ENCODE data around the gene GJA4.
"Not testable (repeated sequence)": the region's sequence is repeated elsewhere in the genome, so short reads cannot be mapped to it uniquely, and the experiment has no call there.

GJA4 gene

DNA sequence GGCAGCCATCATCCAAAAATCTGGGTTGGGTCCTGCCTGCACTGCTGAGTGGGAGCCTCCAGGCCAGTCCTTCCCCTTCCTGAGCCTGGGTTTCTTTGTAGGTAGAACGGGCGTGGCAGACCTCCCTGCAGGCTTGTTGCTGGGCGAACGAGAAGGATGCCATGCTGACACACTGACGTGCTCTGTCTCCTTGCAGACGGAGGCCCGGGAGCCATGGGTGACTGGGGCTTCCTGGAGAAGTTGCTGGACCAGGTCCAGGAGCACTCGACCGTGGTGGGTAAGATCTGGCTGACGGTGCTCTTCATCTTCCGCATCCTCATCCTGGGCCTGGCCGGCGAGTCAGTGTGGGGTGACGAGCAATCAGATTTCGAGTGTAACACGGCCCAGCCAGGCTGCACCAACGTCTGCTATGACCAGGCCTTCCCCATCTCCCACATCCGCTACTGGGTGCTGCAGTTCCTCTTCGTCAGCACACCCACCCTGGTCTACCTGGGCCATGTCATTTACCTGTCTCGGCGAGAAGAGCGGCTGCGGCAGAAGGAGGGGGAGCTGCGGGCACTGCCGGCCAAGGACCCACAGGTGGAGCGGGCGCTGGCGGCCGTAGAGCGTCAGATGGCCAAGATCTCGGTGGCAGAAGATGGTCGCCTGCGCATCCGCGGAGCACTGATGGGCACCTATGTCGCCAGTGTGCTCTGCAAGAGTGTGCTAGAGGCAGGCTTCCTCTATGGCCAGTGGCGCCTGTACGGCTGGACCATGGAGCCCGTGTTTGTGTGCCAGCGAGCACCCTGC is 1.4 kb downstream of the GJA4 start:
- DNase-seq, result no peak

DNA sequence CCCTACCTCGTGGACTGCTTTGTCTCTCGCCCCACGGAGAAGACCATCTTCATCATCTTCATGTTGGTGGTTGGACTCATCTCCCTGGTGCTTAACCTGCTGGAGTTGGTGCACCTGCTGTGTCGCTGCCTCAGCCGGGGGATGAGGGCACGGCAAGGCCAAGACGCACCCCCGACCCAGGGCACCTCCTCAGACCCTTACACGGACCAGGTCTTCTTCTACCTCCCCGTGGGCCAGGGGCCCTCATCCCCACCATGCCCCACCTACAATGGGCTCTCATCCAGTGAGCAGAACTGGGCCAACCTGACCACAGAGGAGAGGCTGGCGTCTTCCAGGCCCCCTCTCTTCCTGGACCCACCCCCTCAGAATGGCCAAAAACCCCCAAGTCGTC is 2.0 kb downstream of the GJA4 start:
- no peak for DNase-seq

DNA sequence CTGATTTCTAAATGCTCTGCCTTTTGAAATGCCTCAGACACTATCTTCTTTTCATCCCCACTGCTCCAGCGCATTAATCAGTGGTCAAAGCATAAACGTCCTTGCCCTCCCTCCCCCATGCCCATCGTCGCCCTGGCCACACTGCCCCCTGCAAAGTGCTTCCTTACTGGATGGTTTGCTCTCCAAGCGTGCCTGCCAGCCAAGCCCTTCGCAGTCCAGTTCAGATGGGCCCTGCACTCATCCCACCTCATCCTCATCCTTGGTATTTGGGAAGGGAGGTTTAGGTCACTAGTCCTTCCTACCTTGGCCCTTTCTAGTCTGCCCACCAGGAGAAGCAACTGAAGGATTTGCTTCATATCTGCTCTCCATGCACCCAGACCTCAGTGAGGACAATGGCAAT is 3.1 kb downstream of the GJA4 start:
- no peak for DNase-seq

DNA sequence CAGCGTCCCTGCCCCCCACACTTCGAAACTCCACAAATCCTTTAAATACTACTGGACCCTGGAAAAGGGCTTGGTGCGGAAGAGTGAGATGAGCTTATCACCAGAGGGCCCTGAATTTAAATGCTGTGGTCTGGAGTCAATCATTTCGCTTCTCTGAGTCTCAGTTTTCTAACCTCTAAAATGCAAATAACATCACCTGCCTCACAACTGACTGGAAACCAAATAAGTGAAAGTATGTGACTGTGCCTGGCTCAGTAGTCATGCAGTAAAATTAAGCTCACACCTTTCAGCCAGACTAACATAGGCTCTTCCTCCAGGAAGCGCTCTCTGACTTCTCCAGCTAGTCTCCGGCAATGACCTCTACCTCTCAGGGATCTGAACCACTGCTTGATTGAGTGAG is 4.2 kb downstream of the GJA4 start:
- DNase-seq, result no peak

DNA sequence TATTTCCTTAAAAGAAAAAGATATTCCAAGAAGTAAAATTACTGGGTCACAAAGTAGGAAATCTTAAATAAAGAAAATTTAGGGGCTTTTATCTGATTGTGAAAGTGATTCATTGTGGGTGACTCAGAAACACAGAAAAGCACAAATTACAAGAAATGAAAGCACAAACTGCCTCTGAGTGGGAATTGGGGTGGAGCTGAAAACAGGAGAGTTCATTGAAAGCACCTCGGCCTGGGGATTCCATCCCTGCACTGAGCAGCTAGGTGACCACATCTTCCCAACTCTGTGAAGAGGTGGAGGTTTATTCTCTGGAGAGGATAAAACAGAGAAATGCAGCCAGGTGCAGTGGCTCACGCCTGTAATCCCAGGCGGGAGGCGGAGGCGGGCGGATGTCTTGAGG is 7.4 kb downstream of the GJA4 start:
- no peak for DNase-seq

DNA sequence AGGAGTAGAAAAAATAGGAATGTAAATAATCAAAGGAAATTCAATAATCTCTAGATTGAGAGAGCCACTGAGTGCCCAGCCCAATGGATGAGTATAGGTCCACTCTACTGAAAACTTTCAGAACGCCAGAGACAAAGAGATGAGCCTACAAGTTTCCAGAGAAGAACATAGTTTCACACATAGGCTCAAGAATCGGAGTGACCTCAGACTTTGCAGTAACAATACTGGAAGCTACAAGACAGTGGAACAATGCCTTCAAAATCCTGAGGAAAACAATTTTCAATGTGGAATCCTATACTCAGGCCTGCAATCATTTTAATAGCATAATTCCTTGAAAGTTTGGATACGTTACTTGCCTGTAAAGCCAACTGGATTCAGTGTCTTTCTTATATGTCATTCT is 11.0 kb downstream of the GJA4 start:
- DNase-seq, result no peak

DNA sequence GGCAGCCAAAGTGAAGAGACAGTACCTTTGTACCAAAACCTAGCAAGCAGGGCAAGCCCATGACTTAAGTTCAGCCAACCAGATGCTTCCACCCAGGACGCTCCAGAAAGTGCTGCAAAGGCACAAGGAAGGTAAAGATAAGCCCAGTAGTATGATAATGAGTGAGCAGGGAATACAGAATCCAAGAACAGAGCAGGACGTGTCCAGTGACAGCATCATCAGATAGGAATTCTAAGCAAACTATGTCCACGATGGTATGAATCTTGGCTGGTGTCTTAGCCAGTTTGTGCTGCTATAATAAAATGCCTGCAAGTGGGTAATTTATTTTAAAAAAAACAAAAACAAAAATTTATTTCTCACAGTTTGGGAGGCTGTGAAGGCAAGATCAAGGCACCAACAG is 13.6 kb downstream of the GJA4 start:
- DNase-seq, result no peak

DNA sequence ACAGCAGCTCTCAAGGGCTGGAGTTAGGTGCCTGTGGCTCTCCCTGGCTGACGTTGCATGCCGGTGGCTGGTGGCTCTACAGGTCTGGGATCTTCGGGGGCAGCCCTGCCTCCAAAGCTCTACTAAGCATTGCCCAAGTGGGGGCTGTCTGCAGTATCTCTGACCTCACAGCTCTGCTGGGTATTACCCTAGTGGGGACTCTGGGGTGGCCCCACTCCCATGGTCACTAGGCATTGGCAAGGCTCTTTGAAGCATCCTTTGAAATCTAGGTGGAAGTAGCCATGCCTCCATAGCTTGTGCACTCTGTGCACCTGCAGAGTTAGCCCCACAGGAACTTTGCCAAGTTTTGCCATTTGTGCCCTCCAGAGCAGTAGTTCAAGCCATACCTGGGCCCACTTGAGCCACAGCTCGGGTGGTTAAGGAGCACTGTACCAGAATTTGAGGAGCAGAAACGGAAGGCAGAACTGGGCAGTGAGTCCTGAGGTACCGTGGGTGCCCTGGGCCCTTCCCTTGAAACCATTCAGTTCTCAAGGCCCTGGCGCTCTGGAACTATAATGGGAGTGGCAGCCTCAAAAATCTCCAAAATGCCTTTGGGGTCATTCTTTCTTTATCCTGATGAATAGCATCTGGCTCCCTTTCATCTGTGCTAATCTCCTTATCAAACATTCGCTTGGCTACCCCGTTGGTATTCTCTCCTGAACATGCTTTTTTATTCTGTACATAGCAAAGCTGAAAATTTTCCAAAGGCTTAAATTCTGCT is 15.4 kb downstream of the GJA4 start:
- DNase-seq, result no peak

DNA sequence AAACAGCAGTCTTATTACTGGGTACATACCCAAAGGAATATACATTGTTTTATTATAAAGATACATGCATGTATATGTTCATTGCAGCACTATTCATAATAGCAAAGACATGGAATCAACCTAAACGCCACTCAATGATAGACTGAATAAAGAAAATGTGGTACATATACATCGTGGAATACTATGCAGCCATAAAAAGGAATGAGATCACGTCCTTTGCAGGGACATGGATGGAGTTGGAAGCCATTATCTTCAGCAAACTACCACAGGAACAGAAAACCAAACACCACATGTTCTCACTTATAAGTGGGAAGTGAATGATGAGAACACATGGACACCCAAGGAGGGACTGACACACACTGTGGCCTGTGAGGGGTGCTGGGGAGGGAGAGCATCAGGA is 18.0 kb downstream of the GJA4 start:
- DNase-seq, result not testable (repeated sequence)

DNA sequence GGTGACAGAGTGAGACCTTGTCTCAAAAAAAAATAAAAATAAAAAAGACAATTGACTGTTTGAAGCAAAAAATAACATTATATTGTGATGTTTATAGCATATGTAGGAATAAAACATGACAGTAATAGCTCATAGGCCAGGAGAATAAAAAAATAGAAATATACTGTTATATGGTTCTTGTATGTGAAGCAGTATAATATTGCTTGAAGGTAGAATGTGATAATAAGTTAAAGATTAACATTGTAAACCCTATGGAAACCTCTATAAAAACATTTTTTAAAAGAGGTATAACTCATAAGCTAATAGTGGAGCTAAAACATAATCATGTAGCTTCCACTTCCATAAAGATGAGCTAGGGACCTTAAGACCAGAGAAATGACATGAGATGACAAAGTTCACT is 23.5 kb downstream of the GJA4 start:
- no peak for DNase-seq

DNA sequence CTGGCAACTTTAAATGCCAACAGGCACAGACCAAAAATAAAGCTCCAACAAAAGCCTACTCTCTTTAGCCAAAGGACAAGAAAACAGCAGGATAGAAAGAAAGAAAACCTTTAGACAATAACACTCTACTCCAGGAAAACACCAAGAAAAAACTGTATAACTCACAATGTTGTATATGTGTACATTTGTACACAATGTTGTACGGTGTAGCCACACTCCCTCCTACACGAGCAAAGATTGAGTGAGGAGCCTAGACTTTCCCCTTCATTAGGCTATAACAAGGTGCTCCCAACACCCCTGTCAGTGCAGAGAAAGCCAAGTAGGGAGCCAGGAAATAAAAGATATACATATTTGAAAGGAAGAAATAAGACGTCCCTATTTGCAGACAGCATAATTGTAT is 24.0 kb downstream of the GJA4 start:
- DNase-seq, result no peak

DNA sequence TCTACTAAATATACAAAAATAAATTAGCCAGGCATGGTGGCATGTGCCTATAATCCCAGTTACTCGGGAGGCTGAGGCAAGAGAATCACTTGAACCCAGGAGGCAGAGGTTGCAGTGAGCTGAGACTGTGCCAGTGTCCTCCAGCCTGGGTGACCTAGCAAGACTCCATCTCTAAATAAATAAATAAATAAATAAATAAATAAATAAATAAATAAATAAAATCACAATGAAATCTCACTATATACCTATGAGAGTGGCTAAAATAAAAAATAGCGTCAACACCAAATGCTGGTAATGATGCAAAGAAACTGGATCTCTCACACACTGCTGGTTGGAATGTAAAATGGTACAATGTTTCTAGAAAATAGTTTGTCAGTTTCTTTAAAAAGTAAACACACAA is 26.1 kb downstream of the GJA4 start:
- not testable (repeated sequence) for DNase-seq

DNA sequence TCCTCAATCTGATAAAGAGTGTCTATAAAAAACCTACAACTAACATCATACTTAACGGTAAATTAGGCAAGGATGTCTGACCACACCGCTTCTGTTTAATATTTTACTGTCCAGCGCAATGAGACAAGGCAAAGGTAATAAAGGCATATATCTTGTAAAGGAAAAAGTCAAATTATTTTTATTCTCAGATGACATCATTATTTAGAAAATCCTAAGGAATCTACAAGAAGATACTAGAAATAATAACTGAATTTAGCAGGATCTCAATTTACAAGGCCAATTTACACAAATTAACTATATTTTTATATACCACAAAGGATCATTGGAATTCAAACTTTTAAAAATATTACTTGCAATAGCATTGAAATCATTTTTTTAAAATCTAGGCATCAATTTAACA is 29.4 kb downstream of the GJA4 start:
- no peak for DNase-seq

DNA sequence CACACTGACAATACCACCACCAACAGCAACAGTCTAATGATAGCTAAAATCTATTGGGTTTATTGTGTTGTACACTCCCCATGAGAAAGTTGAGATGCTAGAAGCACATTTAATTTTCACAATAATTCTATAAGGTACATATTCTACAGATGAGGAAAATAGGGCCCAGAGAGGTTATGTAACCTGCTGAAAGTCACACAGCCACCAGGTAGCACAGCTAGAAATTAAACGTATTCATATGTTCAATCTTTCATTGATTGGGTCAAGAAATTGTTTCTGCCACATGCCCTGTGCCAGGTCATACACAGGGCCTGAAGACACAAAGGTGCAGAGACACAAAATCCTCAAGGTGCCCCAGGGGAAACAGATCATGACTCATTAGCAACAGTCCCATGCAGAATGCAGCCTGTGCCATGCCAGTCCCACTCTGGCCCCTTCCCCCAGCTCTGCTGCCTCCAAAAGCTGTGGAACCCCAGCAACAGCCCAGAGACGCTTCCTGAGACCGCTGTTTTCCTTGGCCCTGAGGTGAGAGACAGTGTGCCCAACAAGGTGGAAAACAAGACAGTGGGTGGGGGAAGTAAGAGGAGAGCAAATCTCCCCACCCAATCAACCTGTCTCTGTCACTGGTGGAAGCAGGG is 32.1 kb downstream of the GJA4 start:
- no peak for DNase-seq

DNA sequence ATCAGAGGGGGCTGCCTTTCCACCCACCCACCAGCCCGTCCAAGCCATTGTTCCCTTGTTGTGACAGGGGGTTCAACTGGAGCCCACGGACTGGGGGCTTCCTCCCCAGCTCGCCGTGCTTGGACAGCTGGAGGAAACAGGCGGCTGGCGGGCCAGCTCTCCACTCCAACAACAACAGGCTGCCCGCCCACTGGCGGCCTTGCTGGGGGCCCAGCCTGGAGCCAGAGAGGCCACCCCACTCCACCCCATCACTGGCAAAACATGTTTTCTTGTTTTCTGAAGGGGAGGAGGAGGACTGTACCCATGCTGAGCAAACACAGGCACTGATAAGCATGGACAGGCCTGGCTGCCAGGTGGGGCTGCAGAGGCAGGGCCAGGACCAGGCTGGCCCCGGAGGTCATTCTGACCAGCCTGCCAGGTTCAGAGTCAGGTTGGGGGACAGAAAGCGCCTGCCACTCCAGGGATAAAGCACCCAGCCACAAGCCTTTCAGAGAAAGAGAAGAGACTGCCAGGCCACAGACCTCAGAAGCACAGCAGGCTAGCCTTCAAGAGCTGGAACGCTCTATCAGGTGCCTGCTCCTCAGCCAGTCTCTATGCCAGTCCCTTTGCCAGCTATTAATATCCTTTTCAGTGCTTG is 32.8 kb downstream of the GJA4 start:
- DNase-seq, result no peak

DNA sequence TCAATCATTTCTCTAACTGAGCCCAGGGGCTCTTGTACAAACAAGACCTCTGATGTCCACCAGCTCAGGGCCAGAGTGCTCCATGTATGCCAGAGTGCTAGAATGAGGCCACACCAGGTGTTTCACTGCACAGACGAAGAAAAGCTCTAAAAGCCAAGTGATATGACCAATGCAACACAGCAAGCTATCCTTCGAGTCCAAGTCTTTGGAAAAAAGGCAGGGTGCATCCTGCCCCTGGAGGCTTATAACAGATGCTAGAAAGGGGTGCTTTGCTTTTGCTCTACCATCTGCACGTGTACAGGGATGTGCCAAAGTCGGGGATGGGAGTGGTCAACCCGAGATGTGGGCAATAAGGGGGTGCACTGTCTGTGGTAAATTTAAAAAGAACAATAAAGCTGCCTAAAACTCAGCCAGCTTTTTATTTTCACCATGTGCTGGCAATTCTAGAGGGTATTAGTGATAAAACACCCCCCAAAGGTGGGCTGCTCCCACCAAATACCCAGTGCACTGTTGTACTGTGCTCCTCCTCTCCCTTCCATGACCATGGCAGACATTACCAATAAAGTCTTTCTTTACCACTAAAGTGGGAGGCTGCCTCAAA is 34.6 kb downstream of the GJA4 start:
- DNase-seq, result no peak

DNA sequence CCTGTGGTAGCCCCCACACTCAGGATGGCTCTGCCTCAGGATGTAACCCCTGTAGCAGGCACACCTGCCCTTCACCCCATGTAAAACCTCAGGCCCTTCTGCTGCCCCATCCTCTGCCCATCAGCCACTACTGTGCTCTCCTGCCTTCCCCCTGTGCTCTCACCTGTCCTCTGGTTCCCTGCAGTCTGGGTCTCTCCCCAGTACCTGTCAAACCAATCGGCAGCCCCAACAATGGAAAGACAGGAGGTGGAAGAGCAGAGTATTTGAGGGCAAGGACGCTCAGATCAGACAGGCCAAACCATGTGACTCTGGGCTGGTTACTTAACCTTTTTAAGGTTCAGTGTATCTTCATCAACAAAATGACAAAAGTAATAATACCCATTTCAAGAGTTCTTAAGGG is 35.8 kb downstream of the GJA4 start:
- no peak for DNase-seq

DNA sequence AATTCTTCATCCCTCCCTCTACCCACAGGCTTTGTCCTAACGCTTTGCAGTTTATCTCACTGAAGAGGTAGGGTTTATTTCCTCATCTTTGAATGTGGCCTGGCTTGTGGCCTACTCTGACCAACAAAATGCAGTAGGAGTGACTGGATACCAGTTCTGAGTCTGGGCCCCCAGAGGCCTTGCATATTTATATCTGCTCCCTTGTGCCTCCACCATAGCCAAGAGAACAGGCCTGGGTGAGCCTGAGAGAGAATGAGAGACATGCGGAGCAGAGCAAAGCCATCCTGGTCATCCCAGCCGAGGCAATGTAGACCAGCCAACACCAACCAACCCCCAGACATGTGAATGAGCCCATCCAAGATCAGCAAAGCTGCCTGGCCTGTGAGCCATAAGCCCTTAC is 36.5 kb downstream of the GJA4 start:
- no peak for DNase-seq

DNA sequence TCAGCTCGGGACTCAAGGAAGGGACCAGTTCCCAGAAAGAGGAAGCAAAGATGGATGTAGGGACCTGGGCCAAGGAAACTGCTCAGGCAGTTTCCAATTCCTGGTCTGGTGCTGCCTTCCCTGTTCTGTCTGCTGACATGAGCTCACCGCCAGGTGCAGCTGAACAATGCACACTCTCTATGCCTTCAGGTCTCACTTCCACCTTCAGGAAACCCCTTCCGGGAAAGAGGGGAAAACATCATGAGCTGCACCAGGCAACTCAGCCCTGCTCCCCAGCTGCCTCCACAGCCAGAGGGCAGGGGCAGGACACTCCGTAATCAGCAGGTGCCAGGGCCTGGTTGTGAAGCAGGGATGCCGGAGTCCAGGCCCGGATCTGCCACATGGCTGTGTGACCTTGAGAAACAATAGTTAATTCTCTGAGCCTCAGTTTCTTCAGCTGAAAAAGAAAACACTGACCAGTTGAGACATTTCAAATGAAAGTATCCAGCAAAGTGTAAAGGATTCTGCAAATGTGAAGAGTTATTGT is 39.0 kb downstream of the GJA4 start:
- DNase-seq, result no peak

DNA sequence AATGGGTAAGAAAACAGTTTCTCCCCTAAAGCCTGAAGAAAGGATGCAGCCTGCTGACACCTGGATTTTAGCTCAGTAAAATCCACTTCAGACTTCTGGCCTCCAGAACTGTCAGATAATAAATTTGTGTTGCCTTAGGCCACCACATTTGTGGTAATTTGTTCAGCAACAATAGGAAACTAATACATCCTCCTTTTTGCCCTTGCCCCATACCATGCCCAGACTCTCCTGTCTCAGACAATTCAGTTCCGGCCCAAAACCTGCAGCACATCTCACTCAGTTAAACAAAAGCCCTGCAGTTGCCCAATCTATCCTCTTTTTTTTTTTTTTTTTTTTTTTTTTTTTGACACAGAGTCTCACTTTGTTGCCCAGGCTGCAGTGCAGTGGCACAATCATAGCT is 40.9 kb downstream of the GJA4 start:
- DNase-seq, result no peak

DNA sequence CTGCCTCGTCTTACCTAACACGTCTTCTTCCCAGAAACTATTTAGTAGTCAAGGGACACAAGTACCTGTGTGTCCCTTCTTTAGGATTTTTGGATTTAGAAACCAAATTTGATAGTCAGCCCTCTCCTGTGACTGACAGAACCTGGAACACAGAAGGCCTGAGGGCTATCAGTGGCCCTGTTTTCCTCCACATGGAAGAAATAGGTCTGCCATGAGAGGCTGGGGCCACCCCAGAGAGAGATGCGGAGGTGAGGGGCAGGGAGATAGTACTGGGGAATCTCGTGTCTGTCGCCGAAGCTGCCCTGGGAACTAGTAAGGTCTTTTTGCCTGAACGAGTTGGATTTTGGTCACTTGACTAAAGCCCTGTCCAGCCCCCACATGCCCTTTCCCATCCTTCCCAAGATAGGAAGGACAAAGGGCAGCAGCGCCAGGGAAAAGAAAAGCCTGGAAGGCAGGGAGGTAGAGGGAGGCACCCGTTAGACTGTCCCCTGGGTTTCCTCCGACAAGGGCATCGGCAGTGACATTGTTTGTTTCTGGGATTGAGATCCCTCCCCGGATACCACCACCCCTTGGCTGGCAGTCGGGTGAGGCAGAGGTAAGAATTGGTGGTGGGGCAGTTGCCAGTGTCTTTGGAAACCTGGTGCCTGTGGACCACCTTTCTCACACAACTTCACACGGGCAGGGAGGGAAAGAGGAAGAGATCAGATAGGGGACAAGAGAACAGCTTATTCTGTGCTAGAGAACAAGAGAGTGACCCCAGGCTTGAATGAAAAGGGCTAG is 46.9 kb downstream of the GJA4 start:
- DNase-seq, result no peak

DNA sequence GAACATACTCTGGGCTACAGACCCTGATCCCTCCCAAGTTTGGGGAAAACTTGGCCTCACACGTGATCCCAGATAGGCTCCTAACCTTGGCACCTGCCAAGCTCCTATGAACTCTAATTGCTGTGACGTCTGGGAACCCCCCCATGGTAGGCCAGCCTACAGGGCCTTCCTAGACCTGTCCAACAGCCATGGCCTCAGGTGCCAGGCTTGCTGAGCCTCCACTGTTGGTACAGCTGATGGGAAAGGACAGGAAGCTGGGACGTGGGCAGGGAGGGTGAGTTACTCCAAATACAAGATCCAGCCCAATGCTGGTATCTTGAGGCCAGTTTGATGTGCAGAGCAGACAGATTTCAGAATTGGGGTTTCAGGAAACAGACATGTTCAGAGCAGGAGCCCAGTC is 47.6 kb downstream of the GJA4 start:
- DNase-seq, result no peak
